B cell (primary cell): ENCODE measurements around the gene SH3RF3.

ENCODE experiments used
- CTCF ChIP-seq: fragments of 200-600 bp; IDR thresholded peaks from one replicate; pipeline ENCODE4 v1.8.0; 2022; ENCODE audit warnings: antibody characterized with exemption, mild to moderate bottlenecking
- EZH2 ChIP-seq: IDR thresholded peaks from 2 replicates; pipeline ENCODE4 v1.6.1; 2012; ENCODE audit warnings: borderline replicate concordance, low read depth, mild to moderate bottlenecking, moderate library complexity, low read length; ENCODE audit not compliant: insufficient read depth, poor library complexity, severe bottlenecking

GRCh38 chr2:109178968-109179367 lies 50.0 kb downstream of the SH3RF3 start:
- no peak for TF ChIP-seq CTCF
- TF ChIP-seq EZH2: no peak
